ENCODE results near the gene SLC35A2.

GRCh38 chrX:48854898-48855297, 56.5 kb downstream of the SLC35A2 start:
- TF ChIP-seq EP300 (IDR thresholded peaks at IDR 0.05): no peak
- TF ChIP-seq POLR2AphosphoS5 (IDR thresholded peaks at IDR 0.05): no peak
- TF ChIP-seq POLR2A (IDR thresholded peaks at IDR 0.05): no peak
- TF ChIP-seq CTCF (IDR thresholded peaks at IDR 0.05): no peak
